ENCODE measurements around the gene PCDHA8. TPM values are rescaled to one million over a fixed set of nuclear protein-coding genes. Genes with fewer than 3 reads are reported as not detected.

The PCDHA8 gene
- polyA plus RNA-seq, 1 donor from 2014 or later, result 0.66 TPM

DNA sequence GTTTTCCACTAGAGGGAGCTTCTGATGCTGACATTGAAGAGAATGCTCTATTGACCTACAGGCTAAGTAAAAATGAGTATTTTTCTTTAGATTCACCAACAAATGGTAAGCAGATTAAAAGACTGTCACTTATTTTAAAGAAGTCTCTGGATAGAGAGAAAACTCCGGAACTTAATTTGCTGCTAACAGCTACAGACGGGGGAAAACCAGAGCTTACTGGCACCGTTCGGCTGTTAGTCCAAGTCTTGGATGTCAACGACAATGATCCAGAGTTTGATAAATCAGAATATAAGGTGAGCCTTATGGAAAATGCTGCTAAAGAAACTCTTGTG is 28.5 kb downstream of the PCDHA8 start:
- Histone ChIP-seq H3K9me3 (ENCODE audit: low read length) (peaks cover 37% of the 10 kb centered on the region), H3K27me3 (ENCODE audit: insufficient read depth, low read depth, low read length) (no peaks in the 10 kb centered on the region), H3K79me2 (replicated peaks; ENCODE audit: insufficient read depth, low read length) (peaks cover 67% of the 10 kb centered on the region), H3K36me3 (ENCODE audit: insufficient read depth, low read length) (peaks cover 60% of the 10 kb centered on the region), H3K9me2 (ENCODE audit: insufficient read depth, low read length) (no peaks in the 10 kb centered on the region), H3K27ac (ENCODE audit: low read length) (no peak overlapping the region), H3F3A (ENCODE audit: insufficient read depth, low read length, poor library complexity, severe bottlenecking) (no peaks in the 10 kb centered on the region), H3K9ac (ENCODE audit: low read length) (no peak overlapping the region), H2AFZ (ENCODE audit: low read depth, low read length) (no peak overlapping the region), H4K20me1 (ENCODE audit: insufficient read depth) (no peaks in the 10 kb centered on the region), H3K4me2 (ENCODE audit: low read length) (no peak overlapping the region), H3K4me3 (ENCODE audit: low read length) (peak overlapping the region; percentile 67)
- TF ChIP-seq EZH2 (IDR thresholded peaks at IDR 0.05; ENCODE audit: borderline replicate concordance, insufficient read depth, low read length, poor library complexity, severe bottlenecking) (no peak), SMC3 (conservative IDR thresholded peaks at IDR 0.05; ENCODE audit: poor library complexity) (no peak)
- TF ChIP-seq, protein P1, sequence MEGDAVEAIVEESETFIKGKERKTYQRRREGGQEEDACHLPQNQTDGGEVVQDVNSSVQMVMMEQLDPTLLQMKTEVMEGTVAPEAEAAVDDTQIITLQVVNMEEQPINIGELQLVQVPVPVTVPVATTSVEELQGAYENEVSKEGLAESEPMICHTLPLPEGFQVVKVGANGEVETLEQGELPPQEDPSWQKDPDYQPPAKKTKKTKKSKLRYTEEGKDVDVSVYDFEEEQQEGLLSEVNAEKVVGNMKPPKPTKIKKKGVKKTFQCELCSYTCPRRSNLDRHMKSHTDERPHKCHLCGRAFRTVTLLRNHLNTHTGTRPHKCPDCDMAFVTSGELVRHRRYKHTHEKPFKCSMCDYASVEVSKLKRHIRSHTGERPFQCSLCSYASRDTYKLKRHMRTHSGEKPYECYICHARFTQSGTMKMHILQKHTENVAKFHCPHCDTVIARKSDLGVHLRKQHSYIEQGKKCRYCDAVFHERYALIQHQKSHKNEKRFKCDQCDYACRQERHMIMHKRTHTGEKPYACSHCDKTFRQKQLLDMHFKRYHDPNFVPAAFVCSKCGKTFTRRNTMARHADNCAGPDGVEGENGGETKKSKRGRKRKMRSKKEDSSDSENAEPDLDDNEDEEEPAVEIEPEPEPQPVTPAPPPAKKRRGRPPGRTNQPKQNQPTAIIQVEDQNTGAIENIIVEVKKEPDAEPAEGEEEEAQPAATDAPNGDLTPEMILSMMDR (IDR thresholded peaks at IDR 0.05; ENCODE audit: poor library complexity, severe bottlenecking), result peak; percentile 36

DNA sequence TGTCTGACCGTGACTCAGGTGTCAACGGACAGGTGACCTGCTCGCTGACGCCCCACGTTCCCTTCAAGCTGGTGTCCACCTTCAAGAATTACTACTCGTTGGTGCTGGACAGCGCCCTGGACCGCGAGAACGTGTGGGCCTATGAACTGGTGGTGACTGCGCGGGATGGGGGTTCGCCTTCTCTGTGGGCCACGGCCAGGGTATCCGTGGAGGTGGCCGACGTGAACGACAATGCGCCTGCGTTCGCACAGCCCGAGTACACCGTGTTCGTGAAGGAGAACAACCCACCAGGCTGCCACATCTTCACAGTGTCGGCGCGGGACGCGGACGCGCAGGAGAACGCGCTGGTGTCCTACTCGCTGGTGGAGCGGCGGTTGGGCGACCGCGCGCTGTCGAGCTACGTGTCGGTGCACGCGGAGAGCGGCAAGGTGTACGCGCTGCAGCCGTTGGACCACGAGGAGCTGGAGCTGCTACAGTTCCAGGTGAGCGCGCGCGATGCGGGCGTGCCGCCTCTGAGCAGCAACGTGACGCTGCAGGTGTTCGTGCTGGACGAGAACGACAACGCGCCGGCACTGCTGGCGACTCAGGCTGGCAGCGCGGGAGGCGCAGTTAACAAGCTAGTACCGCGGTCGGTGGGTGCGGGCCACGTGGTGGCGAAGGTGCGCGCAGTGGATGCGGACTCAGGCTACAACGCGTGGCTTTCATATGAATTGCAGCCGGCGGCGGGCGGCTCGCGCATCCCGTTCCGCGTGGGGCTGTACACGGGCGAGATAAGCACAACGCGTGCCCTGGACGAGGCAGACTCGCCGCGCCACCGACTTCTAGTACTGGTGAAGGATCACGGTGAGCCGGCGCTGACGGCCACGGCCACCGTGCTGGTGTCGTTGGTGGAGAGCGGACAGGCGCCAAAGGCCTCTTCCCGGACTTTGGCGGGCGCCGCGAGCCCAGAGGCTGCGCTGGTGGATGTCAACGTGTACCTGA is 29.5 kb downstream of the PCDHA8 start:
- Histone ChIP-seq H3F3A (ENCODE audit: insufficient read depth, low read length, poor library complexity, severe bottlenecking) (no peaks in the 10 kb centered on the region), H3K9me3 (ENCODE audit: low read length) (peaks cover 37% of the 10 kb centered on the region)

More for the DNA sequence above, 29.5 kb downstream of the PCDHA8 start:
- Histone ChIP-seq H3K4me2 (ENCODE audit: low read length) (no peak overlapping the region), H4K20me1 (ENCODE audit: insufficient read depth) (no peaks in the 10 kb centered on the region), H3K4me3 (ENCODE audit: low read length) (peak overlapping the region; percentile 67), H3K9me2 (ENCODE audit: insufficient read depth, low read length) (no peaks in the 10 kb centered on the region), H3K9ac (ENCODE audit: low read length) (no peak overlapping the region), H3K79me2 (replicated peaks; ENCODE audit: insufficient read depth, low read length) (peaks cover 69% of the 10 kb centered on the region), H2AFZ (ENCODE audit: low read depth, low read length) (no peak overlapping the region), H3K36me3 (ENCODE audit: insufficient read depth, low read length) (peaks cover 53% of the 10 kb centered on the region), H3K27ac (ENCODE audit: low read length) (no peak overlapping the region), H3K27me3 (ENCODE audit: insufficient read depth, low read depth, low read length) (no peaks in the 10 kb centered on the region)
- TF ChIP-seq MXI1 (conservative IDR thresholded peaks at IDR 0.05; ENCODE audit: poor library complexity, severe bottlenecking), result no peak
- no peak for TF ChIP-seq TAF1 (IDR thresholded peaks at IDR 0.05; ENCODE audit: low read depth)
- TF ChIP-seq RAD21 (conservative IDR thresholded peaks at IDR 0.05), result no peak
- TF ChIP-seq SMC3 (conservative IDR thresholded peaks at IDR 0.05; ENCODE audit: poor library complexity), result no peak
- TF ChIP-seq, protein P2, sequence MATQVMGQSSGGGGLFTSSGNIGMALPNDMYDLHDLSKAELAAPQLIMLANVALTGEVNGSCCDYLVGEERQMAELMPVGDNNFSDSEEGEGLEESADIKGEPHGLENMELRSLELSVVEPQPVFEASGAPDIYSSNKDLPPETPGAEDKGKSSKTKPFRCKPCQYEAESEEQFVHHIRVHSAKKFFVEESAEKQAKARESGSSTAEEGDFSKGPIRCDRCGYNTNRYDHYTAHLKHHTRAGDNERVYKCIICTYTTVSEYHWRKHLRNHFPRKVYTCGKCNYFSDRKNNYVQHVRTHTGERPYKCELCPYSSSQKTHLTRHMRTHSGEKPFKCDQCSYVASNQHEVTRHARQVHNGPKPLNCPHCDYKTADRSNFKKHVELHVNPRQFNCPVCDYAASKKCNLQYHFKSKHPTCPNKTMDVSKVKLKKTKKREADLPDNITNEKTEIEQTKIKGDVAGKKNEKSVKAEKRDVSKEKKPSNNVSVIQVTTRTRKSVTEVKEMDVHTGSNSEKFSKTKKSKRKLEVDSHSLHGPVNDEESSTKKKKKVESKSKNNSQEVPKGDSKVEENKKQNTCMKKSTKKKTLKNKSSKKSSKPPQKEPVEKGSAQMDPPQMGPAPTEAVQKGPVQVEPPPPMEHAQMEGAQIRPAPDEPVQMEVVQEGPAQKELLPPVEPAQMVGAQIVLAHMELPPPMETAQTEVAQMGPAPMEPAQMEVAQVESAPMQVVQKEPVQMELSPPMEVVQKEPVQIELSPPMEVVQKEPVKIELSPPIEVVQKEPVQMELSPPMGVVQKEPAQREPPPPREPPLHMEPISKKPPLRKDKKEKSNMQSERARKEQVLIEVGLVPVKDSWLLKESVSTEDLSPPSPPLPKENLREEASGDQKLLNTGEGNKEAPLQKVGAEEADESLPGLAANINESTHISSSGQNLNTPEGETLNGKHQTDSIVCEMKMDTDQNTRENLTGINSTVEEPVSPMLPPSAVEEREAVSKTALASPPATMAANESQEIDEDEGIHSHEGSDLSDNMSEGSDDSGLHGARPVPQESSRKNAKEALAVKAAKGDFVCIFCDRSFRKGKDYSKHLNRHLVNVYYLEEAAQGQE (IDR thresholded peaks at IDR 0.05; ENCODE audit: borderline replicate concordance), result no peak
- TF ChIP-seq EP300 (conservative IDR thresholded peaks at IDR 0.05; ENCODE audit: poor library complexity, severe bottlenecking), result no peak
- no peak for TF ChIP-seq EZH2 (IDR thresholded peaks at IDR 0.05; ENCODE audit: borderline replicate concordance, insufficient read depth, low read length, poor library complexity, severe bottlenecking)
- TF ChIP-seq, protein P1 (IDR thresholded peaks at IDR 0.05; ENCODE audit: poor library complexity, severe bottlenecking), result no peak
- no peak for TF ChIP-seq POLR2AphosphoS5 (IDR thresholded peaks at IDR 0.05)
